Measurements from ENCODE around the gene UBR4.
A peak's percentile ranks its signal among the peaks of the same experiment; 100 is the strongest.
"Not testable (repeated sequence)": the region's sequence is repeated elsewhere in the genome, so short reads cannot be mapped to it uniquely, and the experiment has no call there.

Gene UBR4

GRCh38 chr1:19251305-19252196, 41.5 kb upstream of the UBR4 start, which contains the start of the genes EMC1 and MRTO4:
Gene EMC1 (minus strand): TSS chr1:19251524. CDS start chr1:19251509, 15 bp downstream.
Gene MRTO4 (plus strand): TSS chr1:19251805. CDS start chr1:19251836, 31 bp downstream.
- TF ChIP-seq, protein P1, sequence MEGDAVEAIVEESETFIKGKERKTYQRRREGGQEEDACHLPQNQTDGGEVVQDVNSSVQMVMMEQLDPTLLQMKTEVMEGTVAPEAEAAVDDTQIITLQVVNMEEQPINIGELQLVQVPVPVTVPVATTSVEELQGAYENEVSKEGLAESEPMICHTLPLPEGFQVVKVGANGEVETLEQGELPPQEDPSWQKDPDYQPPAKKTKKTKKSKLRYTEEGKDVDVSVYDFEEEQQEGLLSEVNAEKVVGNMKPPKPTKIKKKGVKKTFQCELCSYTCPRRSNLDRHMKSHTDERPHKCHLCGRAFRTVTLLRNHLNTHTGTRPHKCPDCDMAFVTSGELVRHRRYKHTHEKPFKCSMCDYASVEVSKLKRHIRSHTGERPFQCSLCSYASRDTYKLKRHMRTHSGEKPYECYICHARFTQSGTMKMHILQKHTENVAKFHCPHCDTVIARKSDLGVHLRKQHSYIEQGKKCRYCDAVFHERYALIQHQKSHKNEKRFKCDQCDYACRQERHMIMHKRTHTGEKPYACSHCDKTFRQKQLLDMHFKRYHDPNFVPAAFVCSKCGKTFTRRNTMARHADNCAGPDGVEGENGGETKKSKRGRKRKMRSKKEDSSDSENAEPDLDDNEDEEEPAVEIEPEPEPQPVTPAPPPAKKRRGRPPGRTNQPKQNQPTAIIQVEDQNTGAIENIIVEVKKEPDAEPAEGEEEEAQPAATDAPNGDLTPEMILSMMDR (IDR thresholded peaks at IDR 0.05; ENCODE audit: low read depth, low read length), result no peak
- peak within 1 kb of the TSS; percentile 75 to 91 for H3K4me3 ChIP-seq (replicated peaks in 1 of 2; ENCODE audit: low read depth in 2 of 2, low read length in 2 of 2)
- peak; percentile 78 to 81 for DNase-seq (ENCODE audit: low read depth in 2 of 2)

DNA sequence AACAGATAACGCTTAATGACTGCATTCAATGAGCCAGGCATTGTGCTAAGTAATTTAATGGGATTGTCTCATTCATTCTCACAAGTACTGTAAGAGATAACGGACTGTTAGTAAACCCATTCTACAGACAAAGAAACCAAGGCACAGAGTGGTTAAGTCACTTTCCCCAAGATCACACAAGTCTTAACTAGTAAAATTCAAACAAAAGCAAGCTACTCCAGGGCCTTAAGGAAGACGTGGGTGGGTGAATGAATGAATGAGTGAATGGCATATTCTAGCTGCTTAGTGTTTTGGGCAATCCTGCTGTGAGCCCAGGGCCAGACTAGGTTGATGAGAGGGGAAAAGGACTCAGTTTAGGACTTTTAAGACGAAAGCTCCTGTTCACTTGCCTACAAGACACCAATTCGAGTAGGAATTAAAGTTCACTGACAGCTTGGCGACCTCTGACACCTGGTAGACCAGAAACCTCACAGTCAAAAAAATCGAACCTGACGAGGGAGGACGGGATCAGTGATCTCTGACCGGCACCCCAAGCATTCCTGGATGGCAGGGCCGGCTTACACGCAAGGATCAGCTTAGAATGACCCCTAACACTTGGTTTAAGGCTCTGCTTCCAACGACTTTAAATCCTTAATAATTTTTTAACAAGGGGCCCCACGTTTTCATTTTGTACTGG, 40.7 kb upstream of the UBR4 start:
- TF ChIP-seq, protein P1 (IDR thresholded peaks at IDR 0.05; ENCODE audit: low read depth, low read length), result no peak
- DNase-seq (ENCODE audit: low read depth in 2 of 2), result peak in 1 of 2 donors; percentile 7
- peak overlapping the region; percentile 75 to 91 for H3K4me3 ChIP-seq (replicated peaks in 1 of 2; ENCODE audit: low read depth in 2 of 2, low read length in 2 of 2)

GRCh38 chr1:19240673-19241538, 30.8 kb upstream of the UBR4 start:
- TF ChIP-seq, protein P1 (IDR thresholded peaks at IDR 0.05; ENCODE audit: low read depth, low read length), result peak; percentile 94
- no peak overlapping the region for H3K4me3 ChIP-seq (replicated peaks in 1 of 2; ENCODE audit: low read depth in 2 of 2, low read length in 2 of 2)
- peak; percentile 83 to 84 for DNase-seq (ENCODE audit: low read depth in 2 of 2)

- TF ChIP-seq, protein P1 (IDR thresholded peaks at IDR 0.05; ENCODE audit: low read depth, low read length), result no peak
- DNase-seq (ENCODE audit: low read depth in 2 of 2), result no peak
- H3K4me3 ChIP-seq (replicated peaks in 1 of 2; ENCODE audit: low read depth in 2 of 2, low read length in 2 of 2), result no peak overlapping the region
Observed at GRCh38 chr1:19239876-19240275, 29.8 kb upstream of the UBR4 start.

- no peak overlapping the region for H3K4me3 ChIP-seq (replicated peaks in 1 of 2; ENCODE audit: low read depth in 2 of 2, low read length in 2 of 2)
- no peak for DNase-seq (ENCODE audit: low read depth in 2 of 2)
- TF ChIP-seq, protein P1 (IDR thresholded peaks at IDR 0.05; ENCODE audit: low read depth, low read length), result no peak
Observed at GRCh38 chr1:19234224-19234623, 24.2 kb upstream of the UBR4 start.

GRCh38 chr1:19232524-19232846, 22.4 kb upstream of the UBR4 start:
- TF ChIP-seq, protein P1 (IDR thresholded peaks at IDR 0.05; ENCODE audit: low read depth, low read length), result no peak
- H3K4me3 ChIP-seq (replicated peaks in 1 of 2; ENCODE audit: low read depth in 2 of 2, low read length in 2 of 2), result no peak overlapping the region
- peak in 1 of 2 donors; percentile 60 for DNase-seq (ENCODE audit: low read depth in 2 of 2)

- not testable (repeated sequence) for H3K4me3 ChIP-seq (replicated peaks in 1 of 2; ENCODE audit: low read depth in 2 of 2, low read length in 2 of 2); DNase-seq (ENCODE audit: low read depth in 2 of 2)
Observed at GRCh38 chr1:19231736-19232523, 21.9 kb upstream of the UBR4 start.

All from cardiac fibroblast (primary cell).